22Rv1 (cell line): ENCODE data around the gene DNAH10.

Experiments used
- CTCF ChIP-seq: fragments of 450-650 bp; IDR thresholded peaks from 2 replicates; pipeline ENCODE4 v1.5.1; 2017; ENCODE audit warnings: mild to moderate bottlenecking
- ZFX ChIP-seq: fragments of 450-650 bp; IDR thresholded peaks from 2 replicates; pipeline ENCODE4 v1.6.1; 2017; ENCODE audit warnings: antibody characterized with exemption, borderline replicate concordance

- no peak for TF ChIP-seq CTCF
- no peak for TF ChIP-seq ZFX
Observed at GRCh38 chr12:123907726-123908476, 145.8 kb downstream of the DNAH10 start.
